SJCRH30 (cell line): ENCODE measurements around the gene BNIP5. TPM values are rescaled to one million over a fixed set of nuclear protein-coding genes. Genes with fewer than 3 reads are reported as not detected.

Experiments used
- DNase-seq, 2 experiments: peaks; one replicate each; pipeline ENCODE4 v3.0.0-alpha.2; 2015 to 2020
- H3K27ac ChIP-seq: fragments of 250-450 bp; sonication (Bioruptor Pico); 2 replicates; pipeline ENCODE4 v1.5.1; 2020; ENCODE audit warnings: mild to moderate bottlenecking, moderate library complexity
- H3K27me3 ChIP-seq: fragments of 250-450 bp; sonication (Bioruptor Pico); 2 replicates; pipeline ENCODE4 v1.5.1; 2020; ENCODE audit warnings: mild to moderate bottlenecking, moderate library complexity
- H3K36me3 ChIP-seq: fragments of 250-450 bp; sonication (Bioruptor Pico); 2 replicates; pipeline ENCODE4 v1.5.1; 2020; ENCODE audit warnings: mild to moderate bottlenecking, moderate library complexity
- H3K4me1 ChIP-seq: fragments of 250-450 bp; sonication (Bioruptor Pico); 2 replicates; pipeline ENCODE4 v1.5.1; 2020; ENCODE audit warnings: mild to moderate bottlenecking, moderate library complexity
- H3K4me3 ChIP-seq: fragments of 250-450 bp; sonication (Bioruptor Pico); 2 replicates; pipeline ENCODE4 v1.5.1; 2020; ENCODE audit warnings: mild to moderate bottlenecking, moderate library complexity
- H3K9me3 ChIP-seq: fragments of 250-450 bp; sonication (Bioruptor Pico); replicated peaks from 2 replicates; pipeline ENCODE4 v1.5.1; 2020; ENCODE audit warnings: mild to moderate bottlenecking, moderate library complexity
- total RNA-seq: library from RNA; depleted of rRNA; stranded (reverse); fragments of >200 nt; shearing (Covaris generic); gene quantifications from 2 replicates; pipeline ENCODE4 v1.2.3, GENCODE V29; 2014; rRNA removed

The BNIP5 gene
- 0.04 TPM in 1 of 2 replicates, not detected in the other for total RNA-seq

GRCh38 chr6:36336779-36337241, at the start of gene BNIP5:
Gene BNIP5 (minus strand): TSS chr6:36336888. CDS start chr6:36330690, 6,198 bp downstream.
- no peak within 1 kb of the TSS for H3K4me3 ChIP-seq
- H3K4me1 ChIP-seq: peaks cover 36% of the 10 kb centered on the region
- H3K9me3 ChIP-seq: no peaks in the 10 kb centered on the region
- H3K27ac ChIP-seq: no peak within 1 kb of the TSS
- no peaks in the 10 kb centered on the region for H3K36me3 ChIP-seq
- H3K27me3 ChIP-seq: no peaks in the 10 kb centered on the region
- no peak for DNase-seq

GRCh38 chr6:36384095-36384494, 47.4 kb upstream of the BNIP5 start:
- H3K27me3 ChIP-seq: no peaks in the 10 kb centered on the region
- H3K4me1 ChIP-seq: no peaks in the 10 kb centered on the region
- no peak overlapping the region for H3K27ac ChIP-seq
- no peaks in the 10 kb centered on the region for H3K36me3 ChIP-seq
- H3K9me3 ChIP-seq: no peaks in the 10 kb centered on the region
- no peak for DNase-seq
- H3K4me3 ChIP-seq: no peak overlapping the region

- Histone ChIP-seq H3K27ac (no peak overlapping the region), H3K4me3 (no peak overlapping the region), H3K27me3 (no peaks in the 10 kb centered on the region), H3K4me1 (no peaks in the 10 kb centered on the region), H3K9me3 (no peaks in the 10 kb centered on the region), H3K36me3 (no peaks in the 10 kb centered on the region)
- DNase-seq: no peak
Observed at GRCh38 chr6:36383606-36384005, 46.9 kb upstream of the BNIP5 start.

- no peak overlapping the region for H3K27ac ChIP-seq
- no peak overlapping the region for H3K4me3 ChIP-seq
- no peaks in the 10 kb centered on the region for H3K27me3 ChIP-seq
Observed at GRCh38 chr6:36382976-36383375, 46.3 kb upstream of the BNIP5 start.

GRCh38 chr6:36381502-36382389, 45.1 kb upstream of the BNIP5 start:
- Histone ChIP-seq H3K4me1 (no peaks in the 10 kb centered on the region), H3K4me3 (no peak overlapping the region)
- no peak for DNase-seq

More at GRCh38 chr6:36382976-36383375, 46.3 kb upstream of the BNIP5 start:
- Histone ChIP-seq H3K9me3 (no peaks in the 10 kb centered on the region), H3K36me3 (no peaks in the 10 kb centered on the region), H3K4me1 (no peaks in the 10 kb centered on the region)
- DNase-seq: no peak

DNA sequence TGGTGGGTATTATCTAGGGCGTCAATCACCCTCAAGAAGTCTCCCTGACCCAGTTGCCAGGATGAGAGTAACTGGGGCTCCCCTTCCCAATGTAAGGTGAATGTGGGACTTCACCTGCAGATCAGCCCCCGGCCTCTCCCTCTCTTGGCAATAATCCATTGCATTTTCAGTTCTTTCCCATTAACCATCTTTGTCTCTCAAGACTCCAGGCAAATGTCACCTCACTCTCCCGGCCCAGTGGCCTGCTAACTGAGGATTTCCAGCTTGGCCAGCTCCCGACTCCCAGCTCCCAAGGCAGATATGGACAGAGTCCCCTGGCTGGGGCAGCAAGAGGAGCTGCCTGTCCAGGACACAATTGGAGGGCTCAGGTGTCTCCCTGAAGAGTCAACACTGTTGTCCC, 43.5 kb upstream of the BNIP5 start:
- Histone ChIP-seq H3K9me3 (no peaks in the 10 kb centered on the region), H3K27me3 (no peaks in the 10 kb centered on the region), H3K4me3 (no peak overlapping the region), H3K36me3 (no peaks in the 10 kb centered on the region), H3K4me1 (no peaks in the 10 kb centered on the region), H3K27ac (no peak overlapping the region)
- no peak for DNase-seq

More at GRCh38 chr6:36381502-36382389, 45.1 kb upstream of the BNIP5 start:
- Histone ChIP-seq H3K27me3 (no peaks in the 10 kb centered on the region), H3K27ac (no peak overlapping the region), H3K36me3 (no peaks in the 10 kb centered on the region), H3K9me3 (no peaks in the 10 kb centered on the region)

- Histone ChIP-seq H3K4me1 (no peaks in the 10 kb centered on the region), H3K4me3 (no peak overlapping the region), H3K27ac (no peak overlapping the region), H3K9me3 (no peaks in the 10 kb centered on the region), H3K27me3 (no peaks in the 10 kb centered on the region), H3K36me3 (no peaks in the 10 kb centered on the region)
- DNase-seq: no peak
Observed at GRCh38 chr6:36378936-36379335, 42.2 kb upstream of the BNIP5 start.

GRCh38 chr6:36378243-36378920, 41.7 kb upstream of the BNIP5 start:
- no peaks in the 10 kb centered on the region for H3K4me1 ChIP-seq
- H3K36me3 ChIP-seq: no peaks in the 10 kb centered on the region
- H3K9me3 ChIP-seq: no peaks in the 10 kb centered on the region
- no peaks in the 10 kb centered on the region for H3K27me3 ChIP-seq
- H3K27ac ChIP-seq: no peak overlapping the region
- no peak for DNase-seq
- no peak overlapping the region for H3K4me3 ChIP-seq

- Histone ChIP-seq H3K27ac (no peak overlapping the region), H3K9me3 (no peaks in the 10 kb centered on the region), H3K36me3 (no peaks in the 10 kb centered on the region), H3K4me1 (no peaks in the 10 kb centered on the region), H3K4me3 (no peak overlapping the region), H3K27me3 (no peaks in the 10 kb centered on the region)
- no peak for DNase-seq
Observed at GRCh38 chr6:36377594-36377993, 40.9 kb upstream of the BNIP5 start.

- Histone ChIP-seq H3K9me3 (no peaks in the 10 kb centered on the region), H3K27ac (no peak overlapping the region), H3K27me3 (no peaks in the 10 kb centered on the region), H3K36me3 (no peaks in the 10 kb centered on the region), H3K4me3 (no peak overlapping the region), H3K4me1 (no peaks in the 10 kb centered on the region)
- no peak for DNase-seq
Observed at GRCh38 chr6:36376742-36377141, 40.1 kb upstream of the BNIP5 start.

- H3K9me3 ChIP-seq: no peaks in the 10 kb centered on the region
- H3K36me3 ChIP-seq: no peaks in the 10 kb centered on the region
- H3K4me3 ChIP-seq: no peak overlapping the region
- no peak for DNase-seq
- no peaks in the 10 kb centered on the region for H3K27me3 ChIP-seq
- no peak overlapping the region for H3K27ac ChIP-seq
- no peaks in the 10 kb centered on the region for H3K4me1 ChIP-seq
Observed at GRCh38 chr6:36376183-36376582, 39.5 kb upstream of the BNIP5 start.

- DNase-seq: no peak
Observed at GRCh38 chr6:36375644-36376155, 39.0 kb upstream of the BNIP5 start.

DNA sequence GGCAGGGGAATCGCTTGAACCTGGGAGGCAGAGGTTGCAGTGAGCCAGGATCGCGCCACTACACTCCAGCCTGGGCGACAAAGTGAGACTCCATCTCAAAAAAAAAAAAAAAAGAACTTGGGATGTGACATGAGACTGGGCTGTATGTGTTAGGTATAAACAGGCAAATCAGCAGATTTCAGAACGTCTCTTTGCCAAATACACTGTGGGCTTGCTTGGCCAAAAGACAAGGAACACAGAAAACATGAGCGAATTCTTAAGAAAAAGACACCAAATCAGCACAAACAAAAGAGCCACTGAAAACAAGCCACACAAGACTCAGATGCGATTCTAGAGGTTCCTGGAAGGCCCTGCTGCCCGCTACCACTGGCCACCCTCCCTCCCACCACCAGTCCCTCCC, 38.3 kb upstream of the BNIP5 start:
- no peak overlapping the region for H3K4me3 ChIP-seq
- DNase-seq: no peak
- no peaks in the 10 kb centered on the region for H3K36me3 ChIP-seq
- no peaks in the 10 kb centered on the region for H3K27me3 ChIP-seq
- no peak overlapping the region for H3K27ac ChIP-seq
- H3K4me1 ChIP-seq: no peaks in the 10 kb centered on the region; the same call in 1 of the 2 replicates
- H3K9me3 ChIP-seq: no peaks in the 10 kb centered on the region

More at GRCh38 chr6:36375644-36376155, 39.0 kb upstream of the BNIP5 start:
- no peaks in the 10 kb centered on the region for H3K36me3 ChIP-seq
- H3K9me3 ChIP-seq: no peaks in the 10 kb centered on the region
- no peaks in the 10 kb centered on the region for H3K4me1 ChIP-seq
- no peak overlapping the region for H3K27ac ChIP-seq
- H3K27me3 ChIP-seq: no peaks in the 10 kb centered on the region
- no peak overlapping the region for H3K4me3 ChIP-seq

DNA sequence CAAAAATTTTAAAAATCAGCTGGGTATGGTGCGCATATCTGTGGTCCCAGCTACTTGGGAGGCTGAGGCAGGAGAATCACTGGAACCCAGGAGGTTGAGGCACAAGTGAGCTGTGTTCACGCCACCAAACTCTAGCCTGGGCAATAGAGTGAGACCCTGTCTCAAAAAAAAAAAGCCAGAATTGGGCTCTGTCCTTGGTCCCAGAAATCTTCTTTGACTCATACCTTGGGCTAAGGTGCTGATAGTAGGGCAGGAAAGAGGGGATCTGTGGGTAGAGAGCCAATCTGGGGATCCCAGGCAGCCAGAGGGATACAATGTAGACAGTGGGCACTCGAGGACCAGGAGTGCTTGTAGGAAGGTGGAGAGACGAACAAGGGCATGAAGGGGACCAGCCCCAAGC, 37.5 kb upstream of the BNIP5 start:
- DNase-seq: no peak
- H3K4me1 ChIP-seq: peaks cover 3% of the 10 kb centered on the region

DNA sequence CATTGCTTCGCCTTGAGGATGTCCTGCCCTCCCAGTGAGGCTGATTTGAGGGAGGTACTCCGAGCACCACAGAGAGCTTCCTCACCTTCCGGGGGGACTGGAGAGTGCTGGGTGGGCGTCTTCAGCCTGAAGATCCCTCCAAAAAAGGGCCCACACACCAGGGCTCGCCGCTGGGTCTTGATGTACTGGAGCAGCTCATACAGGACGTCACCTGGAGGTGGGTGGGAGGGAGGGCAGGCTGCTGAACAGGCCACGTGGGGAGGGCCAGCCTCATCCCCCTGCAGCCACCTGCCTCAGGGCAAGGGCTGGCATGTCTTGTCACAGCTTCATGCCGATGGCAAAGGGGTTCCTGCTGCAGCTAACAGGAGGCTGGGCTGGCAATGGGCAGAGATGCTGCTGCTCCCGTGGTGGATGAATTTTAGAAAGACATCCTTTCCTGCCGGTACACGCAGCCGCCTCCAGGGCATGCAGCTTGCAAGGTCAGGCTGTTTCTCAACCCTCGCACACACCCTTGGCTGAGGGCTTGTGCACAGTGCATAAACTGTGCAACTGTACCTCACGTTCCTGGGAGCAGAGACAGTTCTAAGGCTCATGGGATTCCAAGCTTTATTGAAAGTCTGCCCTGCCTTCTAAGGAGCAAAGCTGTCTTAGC, 36.8 kb upstream of the BNIP5 start:
- DNase-seq: no peak
- Histone ChIP-seq H3K27ac (no peak overlapping the region), H3K4me1 (peaks cover 10% of the 10 kb centered on the region), H3K9me3 (no peaks in the 10 kb centered on the region), H3K27me3 (no peaks in the 10 kb centered on the region), H3K4me3 (no peak overlapping the region), H3K36me3 (no peaks in the 10 kb centered on the region)

More for the DNA sequence above, 37.5 kb upstream of the BNIP5 start:
- no peak overlapping the region for H3K4me3 ChIP-seq
- H3K9me3 ChIP-seq: no peaks in the 10 kb centered on the region
- H3K27ac ChIP-seq: no peak overlapping the region
- no peaks in the 10 kb centered on the region for H3K27me3 ChIP-seq
- H3K36me3 ChIP-seq: no peaks in the 10 kb centered on the region
